HG02870 (cell line): ENCODE results near the gene DOHH.
"Not testable (repeated sequence)": the region's sequence is repeated elsewhere in the genome, so short reads cannot be mapped to it uniquely, and the experiment has no call there.

Experiments used
- ATAC-seq: cut with Tn5 transposase; IDR thresholded peaks from one replicate; pipeline ENCODE4 v1.9.1; 2021; ENCODE audit warnings: mild to moderate bottlenecking, moderate library complexity; ENCODE audit not compliant: unreplicated experiment

The DOHH gene

DNA sequence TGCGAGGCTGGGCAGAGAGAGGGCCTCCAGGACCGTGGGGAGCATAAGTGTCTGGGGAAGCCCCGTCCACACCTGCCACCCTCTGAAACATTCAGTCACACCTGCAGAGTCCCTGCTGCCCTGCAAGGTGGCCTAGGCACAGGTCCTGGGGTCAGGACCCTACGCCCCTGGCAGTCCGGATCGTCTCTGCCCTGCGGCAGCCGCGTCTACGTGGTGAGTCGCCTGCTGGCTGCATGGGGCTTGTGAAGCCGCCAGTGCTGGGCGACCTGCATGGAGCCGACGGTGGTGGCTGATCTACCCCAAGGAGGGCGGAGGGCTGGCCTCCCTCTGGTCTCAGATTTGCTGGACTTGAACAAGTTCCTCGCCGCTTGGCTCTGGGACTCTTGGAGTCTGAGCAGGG lies 18.7 kb upstream of the DOHH start:
- no peak for ATAC-seq

DNA sequence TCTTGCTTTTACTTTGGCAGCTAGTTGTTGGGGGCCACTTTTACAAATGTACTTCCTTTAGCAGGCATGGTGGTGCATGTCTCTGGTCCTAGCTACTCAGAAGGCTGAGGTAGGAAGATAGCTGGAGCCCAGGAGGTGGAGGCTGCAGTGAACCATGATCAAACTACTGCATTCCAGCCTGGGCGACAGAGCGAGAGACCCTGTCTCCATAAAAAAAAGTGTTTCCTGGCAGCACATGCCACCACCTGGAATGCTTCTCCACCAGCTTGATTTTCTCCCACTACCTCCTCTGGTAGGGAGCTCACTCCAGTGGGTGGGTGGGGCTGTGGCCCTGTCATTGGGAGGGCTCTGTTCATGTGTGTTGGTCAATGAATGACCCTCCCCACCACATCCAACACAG lies 18.2 kb upstream of the DOHH start:
- ATAC-seq = no peak

DNA sequence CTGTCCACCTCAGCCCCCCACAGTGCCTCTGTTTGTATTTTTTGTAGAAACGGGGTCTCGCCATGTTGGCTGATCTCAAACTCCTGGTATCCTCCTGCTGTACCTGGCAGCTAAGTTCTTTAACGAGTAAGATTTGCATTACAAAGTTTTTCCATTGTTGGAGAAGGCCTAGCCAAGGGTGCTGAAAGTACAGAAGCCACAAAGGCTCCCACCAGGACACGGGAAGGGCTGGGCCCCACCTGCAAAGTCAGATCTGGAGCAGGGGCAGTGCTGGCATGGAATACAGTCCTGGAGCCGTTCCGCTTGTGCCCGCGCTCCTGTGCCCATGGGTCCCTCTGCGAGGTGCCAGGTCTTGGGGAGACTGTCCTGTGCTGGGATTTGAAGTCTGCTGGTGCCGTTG lies 17.8 kb upstream of the DOHH start:
- ATAC-seq = no peak

DNA sequence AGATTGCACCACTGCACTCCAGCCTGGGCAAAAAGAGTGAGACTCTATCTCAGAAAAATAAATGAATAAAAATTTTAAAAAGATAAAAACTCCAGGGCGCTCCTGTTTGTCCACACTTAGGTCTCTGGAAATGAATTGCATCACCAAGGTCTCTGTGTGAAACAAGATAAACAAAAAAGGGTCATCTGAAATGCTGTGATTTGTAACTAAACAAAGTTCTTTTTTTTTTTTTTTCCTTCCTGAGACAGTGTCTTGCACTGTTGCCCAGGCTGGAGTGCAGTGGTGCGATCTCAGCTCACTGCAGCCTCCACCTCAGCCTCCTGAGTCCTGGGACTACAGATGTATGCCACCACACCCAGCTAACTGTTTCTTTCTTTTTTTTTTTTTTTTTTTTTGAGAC lies 17.2 kb upstream of the DOHH start:
- ATAC-seq = no peak

DNA sequence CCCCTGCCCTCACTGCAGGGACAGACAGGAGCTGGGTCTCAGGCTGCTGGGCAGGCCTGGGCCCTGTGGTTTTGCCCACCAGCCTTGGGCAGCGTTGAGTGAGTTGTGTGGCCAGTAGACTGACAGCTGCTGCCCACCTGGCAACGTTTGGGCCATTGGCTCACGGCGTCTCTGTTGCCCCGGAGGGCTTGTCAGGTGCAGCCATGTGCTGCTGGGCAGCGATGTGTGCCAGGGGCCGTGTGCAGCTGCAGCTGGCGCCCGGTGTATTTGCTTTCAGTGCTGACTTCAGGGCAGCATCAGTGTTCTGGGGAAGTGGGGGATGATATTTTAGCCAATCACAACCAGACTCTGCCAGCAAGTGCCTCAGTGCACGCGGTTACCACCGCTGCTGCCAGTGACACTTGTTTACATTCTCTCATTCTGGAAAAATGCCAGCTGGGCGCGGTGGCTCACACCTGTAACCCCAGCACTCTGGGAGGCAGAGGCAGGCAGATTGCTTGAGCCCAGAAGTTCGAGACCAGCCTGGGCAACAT lies 16.3 kb upstream of the DOHH start:
- no peak for ATAC-seq

DNA sequence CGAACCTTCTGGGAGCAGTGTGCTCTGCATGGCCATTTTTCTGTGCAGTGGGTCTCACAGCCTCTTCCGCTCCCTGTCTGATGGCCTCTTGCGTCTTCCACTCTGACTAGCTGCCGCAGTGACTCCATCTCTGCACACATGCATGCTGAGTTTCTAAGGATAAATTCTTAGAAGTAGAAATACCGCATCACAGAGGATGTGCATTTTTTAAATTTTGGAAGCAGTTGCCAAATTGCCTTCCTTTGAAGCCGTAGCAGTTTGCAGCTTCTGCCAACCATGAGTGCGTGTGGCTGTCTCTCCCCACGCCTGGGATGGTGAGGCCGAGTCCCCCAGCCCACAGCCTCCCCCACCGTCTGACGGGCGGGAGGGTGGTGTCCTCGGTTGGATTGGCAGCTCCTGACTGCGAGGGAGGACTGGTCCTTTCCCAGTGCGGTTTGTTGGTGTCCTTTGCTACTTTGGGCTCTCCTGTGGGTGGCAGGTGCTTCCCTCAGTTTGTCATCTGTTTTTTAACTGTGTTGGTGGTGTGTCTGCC lies 15.5 kb upstream of the DOHH start:
- ATAC-seq = no peak

DNA sequence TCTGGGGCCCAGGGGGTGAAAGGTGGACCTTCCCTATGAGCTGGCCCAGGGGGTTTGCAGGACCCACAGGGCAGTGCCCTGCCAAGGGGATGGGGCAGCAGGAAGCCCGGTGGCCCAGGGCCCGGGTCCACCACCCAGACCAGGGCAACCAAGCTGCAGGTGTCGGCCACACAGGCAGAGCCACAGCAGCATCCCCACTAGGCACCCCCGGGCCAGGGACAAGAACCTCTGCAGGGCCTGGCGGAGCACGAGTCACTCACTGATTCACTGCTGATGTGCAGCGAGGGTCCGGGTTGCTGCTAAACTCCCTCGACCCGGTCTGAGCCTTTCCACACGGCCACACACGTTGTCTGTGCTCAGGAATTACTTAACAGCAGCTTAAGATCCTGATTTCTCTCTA lies 14.5 kb upstream of the DOHH start:
- ATAC-seq = no peak

DNA sequence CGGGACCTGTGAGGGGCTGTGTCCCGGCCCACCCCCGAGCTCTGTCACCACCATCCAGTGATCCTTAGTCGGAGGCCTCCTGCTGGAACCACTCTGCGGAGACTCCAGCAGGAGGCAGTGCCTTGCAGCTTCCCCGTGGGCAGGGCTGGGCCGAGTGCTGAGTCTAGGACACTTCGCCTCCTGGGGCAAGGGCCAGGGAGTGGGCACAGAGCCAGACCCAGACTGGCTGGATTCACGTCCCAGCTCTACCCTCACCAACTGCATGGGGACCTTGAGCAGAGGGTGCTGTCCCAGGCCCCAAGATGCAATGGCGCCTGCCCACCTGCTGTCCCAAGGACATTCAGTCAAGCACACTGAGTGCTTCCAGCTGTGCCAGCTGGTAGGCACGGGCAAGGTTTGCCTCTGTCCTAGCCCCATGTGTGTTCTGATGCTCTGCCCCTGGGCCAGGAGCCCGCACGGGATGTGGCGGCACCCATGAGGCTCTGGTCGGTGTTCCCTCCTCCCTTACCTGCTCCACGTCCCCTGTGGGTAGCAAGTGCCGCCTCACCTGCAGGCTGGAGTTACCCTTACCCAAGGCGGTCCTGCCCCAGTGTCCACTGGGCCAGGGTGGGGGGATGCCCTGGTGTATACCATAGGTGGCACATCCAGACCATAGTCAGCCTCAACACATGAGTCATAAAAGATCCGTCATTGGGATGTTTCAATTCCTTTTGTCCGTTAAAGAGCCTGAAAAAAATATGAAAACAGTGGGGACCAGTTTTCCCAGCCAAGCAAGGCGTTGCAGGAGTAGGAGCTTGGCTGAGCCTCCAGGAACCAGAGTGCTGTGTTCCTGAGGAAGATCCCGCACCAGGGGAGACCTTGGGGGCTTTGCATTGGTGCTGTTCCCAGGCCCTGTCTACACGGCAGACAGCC lies 13.0 kb upstream of the DOHH start:
- no peak for ATAC-seq

DNA sequence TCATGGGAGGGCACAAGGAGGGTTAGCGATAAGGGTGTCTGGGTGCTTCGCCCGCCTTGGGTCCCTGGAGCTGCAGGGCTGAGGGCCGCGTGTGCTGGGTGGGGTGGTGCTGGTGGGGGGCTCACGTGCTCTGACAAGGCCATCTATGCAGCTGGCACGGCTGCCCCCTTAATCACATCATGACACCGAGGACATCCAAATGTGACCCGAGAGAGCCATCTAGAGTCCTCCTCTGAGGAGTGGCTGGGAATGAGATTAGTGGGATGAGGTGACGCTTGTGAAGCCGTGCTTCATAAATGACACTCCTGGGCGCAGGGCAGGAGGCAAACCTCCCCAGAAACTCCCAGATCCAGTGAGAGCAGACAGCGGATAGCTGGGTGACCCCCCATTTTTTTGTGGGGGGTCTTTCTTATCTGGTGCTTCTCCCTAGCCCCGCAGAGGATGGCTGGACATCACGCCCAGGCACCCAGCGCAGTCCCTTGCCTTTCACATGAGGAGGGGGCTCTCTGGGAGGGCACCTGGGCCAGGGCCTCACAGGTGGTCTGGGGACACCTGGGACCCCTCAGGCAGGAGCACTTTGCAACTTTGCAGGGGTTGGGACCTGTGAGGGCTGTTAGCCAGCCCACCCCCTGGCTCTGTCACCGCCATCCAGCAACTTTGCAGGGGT lies 12.2 kb upstream of the DOHH start:
- ATAC-seq = no peak

DNA sequence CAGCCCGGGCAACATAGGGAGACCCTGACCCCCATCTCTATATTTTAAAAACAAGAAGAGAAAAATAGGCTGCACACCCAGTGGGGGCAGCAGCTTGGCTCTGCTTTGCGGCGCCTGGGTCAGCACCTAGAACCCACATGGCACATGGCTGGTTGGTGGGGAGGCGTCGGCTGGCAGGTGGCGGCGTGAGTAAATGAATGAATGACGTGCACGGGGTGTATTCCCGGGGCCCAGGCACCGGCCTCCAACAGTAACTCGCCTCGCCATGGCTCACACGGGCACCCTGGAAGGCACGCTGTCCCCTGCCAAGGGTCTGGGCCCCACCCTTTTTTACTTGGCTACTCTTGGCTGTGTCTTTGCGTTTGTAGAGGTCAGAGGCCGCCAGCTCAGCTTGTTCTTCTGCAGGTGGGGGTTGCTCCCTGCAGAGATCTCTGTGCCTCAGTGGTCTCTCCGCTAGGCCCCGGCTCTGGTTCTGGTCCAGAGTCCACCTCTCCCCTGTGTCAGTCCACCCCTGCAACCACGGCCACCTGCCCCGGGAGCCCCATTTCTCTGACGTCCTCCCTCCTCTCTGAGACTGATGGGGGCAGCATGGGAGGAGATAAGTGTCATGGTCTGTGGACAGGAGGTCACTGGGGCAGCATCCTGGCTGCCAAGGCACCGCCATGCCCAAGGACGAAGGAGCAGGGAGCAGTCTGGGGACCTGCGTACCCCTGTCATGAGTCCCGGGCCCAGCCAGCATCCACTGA lies 11.2 kb upstream of the DOHH start:
- ATAC-seq = no peak

DNA sequence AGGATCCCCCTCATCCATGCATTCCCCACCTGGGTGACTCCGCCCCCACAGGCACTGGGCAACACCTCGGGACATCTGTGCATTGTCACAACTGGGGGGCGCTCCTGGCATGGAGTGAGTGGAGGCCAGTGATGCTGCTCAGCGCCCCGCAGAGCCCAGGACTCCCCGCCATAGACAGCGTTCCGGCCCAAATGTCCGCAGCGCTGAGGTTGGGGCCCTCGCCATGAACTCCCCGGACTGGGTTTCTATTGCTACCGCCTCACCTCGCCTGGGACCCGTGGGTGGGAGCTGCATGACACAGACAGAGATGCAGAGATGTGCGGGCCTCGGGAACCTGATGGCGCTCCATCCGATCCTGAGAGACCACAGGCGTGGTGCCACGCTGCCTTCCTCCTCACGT lies 10.3 kb upstream of the DOHH start:
- no peak for ATAC-seq

DNA sequence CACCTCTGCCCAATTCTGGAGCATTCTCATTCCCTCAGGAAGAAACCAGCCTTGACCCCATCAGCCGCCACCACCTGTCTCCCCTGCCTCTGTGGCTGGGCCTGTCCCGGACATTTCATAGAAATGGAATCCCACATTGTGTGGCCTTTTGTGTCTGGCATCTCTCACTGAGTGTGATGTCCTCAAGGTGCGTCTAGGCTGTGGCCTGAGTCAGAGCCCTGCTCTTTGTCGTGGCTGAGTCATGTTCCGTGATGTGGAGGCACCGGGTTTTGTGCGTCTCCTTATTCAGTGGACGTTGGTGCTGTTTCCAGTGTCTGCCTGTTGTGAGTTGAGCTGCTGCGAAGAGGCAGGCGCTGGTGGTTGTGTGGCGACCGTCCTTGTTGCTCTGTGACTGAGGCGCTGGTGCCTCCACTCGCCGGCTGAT lies 9.1 kb upstream of the DOHH start:
- no peak for ATAC-seq

DNA sequence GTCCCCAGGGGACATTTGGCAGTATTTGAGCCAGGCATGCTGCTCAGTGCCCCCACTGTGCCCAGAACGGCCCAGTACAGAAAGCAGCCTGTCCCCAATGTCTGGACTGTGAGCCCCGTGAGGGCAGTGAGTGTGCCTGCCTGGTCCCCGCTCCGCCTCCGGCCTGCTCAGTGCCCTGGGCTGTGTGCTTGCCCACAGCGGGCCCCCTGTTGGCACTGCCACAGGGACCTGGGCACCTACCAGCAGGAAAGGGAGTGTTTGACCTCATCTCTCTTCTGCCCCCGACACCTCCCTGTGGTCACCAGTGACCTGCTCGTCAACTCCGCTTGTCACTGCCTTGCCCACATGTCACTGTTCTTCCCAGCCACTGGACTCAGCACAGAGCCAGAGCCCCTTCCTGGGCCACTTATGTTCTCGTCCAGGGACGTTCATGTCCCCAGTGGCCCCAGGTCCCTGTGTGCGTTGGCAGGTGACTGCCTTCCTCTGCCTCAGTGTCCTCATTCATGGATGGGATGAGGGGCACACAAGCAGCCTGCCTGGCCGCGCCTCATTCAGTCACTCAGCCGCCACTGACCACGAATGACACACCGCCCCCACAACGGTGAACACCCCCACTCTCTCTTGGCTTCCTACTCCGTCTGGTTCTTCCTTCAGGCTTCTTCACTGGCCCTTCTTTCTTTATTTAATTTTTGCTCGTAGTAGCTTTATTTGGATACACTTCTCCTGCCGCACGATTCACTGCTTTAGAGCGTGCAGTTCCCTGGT lies 8.5 kb upstream of the DOHH start:
- ATAC-seq = no peak

DNA sequence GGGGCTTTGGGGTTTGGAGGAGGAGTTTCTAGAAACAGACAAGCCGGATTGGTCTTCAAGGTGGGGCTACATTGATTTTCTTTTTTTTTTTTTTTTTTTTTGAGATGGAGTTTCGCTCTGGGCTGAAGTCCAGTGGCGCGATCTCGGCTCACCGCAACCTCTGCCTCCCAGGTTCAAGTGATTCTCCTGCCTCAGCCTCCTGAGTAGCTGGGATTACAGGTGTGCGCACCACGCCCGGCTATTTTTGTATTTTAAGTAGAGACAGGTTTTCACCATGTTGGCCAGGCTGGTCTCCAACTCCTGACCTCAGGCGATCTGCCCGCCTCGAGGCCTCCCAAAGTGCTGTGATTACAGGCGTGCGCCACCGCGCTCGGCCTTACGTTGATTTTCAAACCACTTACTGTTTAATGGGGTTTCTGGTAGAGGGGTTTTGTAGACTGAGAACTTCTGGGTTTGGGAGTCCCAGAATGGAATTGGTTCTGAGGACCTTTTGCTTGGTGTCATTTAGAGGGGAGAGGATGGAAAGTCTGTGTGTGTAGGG lies 7.7 kb upstream of the DOHH start:
- ATAC-seq = not testable (repeated sequence)

DNA sequence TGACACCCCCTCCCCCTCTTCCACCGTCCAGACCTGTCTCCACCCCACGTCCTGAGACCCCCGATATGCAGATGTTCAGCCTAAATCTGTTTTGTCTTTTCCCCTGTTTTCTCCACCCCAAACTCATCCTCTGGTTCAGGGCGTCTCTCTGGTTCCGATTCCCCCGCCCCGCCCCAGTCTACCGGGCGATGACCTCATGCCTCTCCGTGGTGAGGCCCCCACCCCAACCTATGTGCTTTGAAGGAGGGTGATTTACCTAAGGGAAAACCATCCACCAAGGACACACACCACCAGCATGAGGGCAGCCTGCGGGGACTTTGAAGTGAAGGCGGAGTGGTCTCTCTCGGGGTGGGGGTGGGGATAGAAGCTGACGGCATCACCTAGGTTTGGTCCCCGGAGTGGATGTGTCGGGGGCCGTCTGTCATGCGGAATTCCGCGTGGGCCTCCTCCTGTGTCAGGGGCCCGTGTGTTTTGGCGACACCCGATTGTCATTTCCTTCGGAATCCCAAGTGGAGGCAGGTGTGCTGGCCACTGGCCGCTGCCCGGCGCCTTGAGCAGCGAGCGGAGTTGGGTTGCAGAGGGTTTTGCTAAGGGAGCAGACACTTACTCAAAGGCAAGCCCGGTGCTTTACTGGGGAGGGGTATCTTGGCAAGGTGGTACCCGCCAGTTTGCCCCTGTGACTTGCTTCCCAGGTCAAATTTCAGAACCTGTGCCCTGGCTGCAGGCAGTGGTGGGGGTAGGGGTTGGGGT lies 7.1 kb upstream of the DOHH start:
- ATAC-seq = no peak

DNA sequence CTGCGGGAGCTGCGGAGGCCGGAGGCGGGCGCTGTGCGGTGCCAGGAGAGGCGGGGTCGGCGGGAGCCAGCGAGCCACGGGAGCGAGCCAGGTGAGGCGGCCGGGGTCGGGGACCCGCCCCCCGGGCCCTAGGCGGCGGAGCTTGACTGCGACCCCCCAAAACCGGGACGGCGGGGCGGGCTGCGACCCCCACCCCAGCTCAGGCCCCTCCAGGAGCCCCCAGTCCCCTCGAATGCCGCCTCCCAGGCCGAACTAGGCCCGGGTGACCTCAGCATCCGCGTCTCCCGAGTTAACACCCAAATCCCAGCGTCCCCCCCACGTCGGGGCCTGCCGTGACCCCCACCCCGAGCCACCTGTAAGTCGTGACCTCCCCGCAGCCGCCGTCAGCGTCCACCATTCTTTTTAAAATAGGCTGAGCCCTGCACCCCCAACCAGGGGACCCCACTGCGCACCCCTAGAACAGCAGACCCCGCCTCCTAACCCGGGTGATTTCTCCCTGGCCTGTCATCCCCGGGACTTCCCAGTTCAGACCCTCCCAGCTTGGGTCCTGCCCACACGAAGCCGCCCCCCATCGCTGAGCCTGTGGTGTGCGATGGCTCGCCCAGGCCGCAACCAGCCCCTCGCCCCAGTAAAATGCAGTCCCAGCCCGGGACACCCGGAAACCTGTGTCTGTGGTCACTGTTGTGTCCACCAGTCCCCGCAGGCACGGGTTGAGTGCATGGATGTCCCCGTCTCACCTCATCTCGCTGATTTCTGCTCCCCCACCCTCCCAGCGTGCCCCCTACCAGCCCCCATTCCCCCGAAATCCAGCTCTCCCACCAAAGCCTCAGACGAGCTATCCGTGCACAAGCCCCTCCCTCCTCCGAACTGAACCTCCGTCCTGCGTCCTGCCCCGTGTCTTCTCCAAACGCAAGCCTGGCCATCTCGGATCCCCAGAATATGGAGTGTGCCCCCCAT lies 6.2 kb upstream of the DOHH start:
- no peak for ATAC-seq

DNA sequence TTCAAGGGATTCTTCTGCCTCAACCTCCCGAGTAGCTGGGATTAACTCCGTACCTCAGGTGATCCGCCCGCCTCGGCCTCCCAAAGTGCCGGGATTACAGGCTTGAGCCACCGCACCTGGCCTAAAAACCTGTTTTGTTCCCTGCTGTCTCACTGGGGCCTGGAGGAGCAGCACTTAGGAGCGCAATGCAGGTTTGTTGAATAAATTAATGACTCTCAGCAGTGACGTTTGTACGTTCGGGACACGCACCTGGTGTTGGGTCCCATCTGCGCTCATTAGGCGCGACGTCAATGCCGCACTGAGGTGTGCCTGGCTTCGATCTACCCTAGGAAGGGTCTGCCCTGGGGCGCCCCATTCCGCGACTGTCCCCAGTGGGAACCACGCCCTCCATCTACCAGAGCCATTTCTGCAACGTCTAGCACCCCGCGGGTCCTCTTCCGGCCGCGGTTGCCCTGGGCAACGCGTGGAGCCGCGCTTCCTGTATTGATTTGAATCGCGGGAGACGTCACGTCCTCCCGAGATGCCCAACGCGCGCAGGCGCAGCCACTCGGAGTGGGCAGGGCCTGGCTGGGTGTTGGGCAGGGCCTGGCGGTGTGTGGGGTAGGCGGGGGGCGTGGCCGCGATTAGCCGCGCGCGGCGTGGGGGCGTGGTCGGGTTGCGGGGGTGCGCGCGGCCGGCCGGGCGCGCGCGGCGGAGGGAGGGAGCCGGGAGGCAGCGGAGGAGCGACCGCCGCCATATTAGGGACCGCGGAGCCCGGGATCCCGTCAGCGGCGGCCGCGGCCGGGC lies 5.3 kb upstream of the DOHH start, which contains the start of gene FZR1:
Gene FZR1 (plus strand): TSS at position 714 of the 786 bp plus-strand sequence. CDS start 16,679 bp downstream, outside the sequence.
- ATAC-seq = peak; percentile 92
